MCF 10A (cell line): ENCODE results near the gene CPHXL2. TPM values are rescaled to one million over a fixed set of nuclear protein-coding genes. Genes with fewer than 3 reads are reported as not detected.

ENCODE experiments used
- BruUV-seq: library from RNA; stranded (reverse); fragments of 400-500 nt; replicated peaks from 2 replicates; lab custom pipeline; 2021; lab: Mats Ljungman, UMichigan
- CTCF ChIA-PET: fragments of 300-600 bp; sonication (Branson Sonifier 250); formaldehyde crosslinking; extraction: SDS; loops from one replicate; lab custom pipeline; 2021; ENCODE audit warnings: antibody characterized with exemption, inconsistent platforms; lab: Yijun Ruan, JAX
- POLR2A ChIA-PET: fragments of 300-600, 350-650 bp; sonication (Branson Sonifier 250); formaldehyde crosslinking; extraction: SDS; loops from one replicate; lab custom pipeline; 2020; ENCODE audit warnings: antibody characterized with exemption, inconsistent platforms; lab: Yijun Ruan, JAX
- DNase-seq: peaks from one replicate; pipeline ENCODE4 v3.0.0-alpha.2; 2018; ENCODE audit not compliant: unreplicated experiment
- H3K27ac Mint-ChIP-seq: one replicate; pipeline ENCODE4 v1.8.0; 2022; ENCODE audit warnings: mild to moderate bottlenecking, low read depth, mixed read lengths; ENCODE audit not compliant: unreplicated experiment
- H3K27me3 Mint-ChIP-seq: one replicate; pipeline ENCODE4 v1.8.0; 2022; ENCODE audit warnings: mixed read lengths; ENCODE audit not compliant: insufficient read depth, unreplicated experiment
- H3K36me3 Mint-ChIP-seq: one replicate; pipeline ENCODE4 v1.8.0; 2022; ENCODE audit warnings: mild to moderate bottlenecking, moderate library complexity, mixed read lengths; ENCODE audit not compliant: insufficient read depth, unreplicated experiment
- H3K4me1 Mint-ChIP-seq: one replicate; pipeline ENCODE4 v1.8.0; 2022; ENCODE audit warnings: mixed read lengths; ENCODE audit not compliant: insufficient read depth, unreplicated experiment
- H3K4me3 Mint-ChIP-seq: one replicate; pipeline ENCODE4 v1.8.0; 2022; ENCODE audit warnings: mild to moderate bottlenecking, moderate library complexity, mixed read lengths; ENCODE audit not compliant: unreplicated experiment
- H3K9me3 Mint-ChIP-seq: one replicate; pipeline ENCODE4 v1.8.0; 2022; ENCODE audit warnings: mixed read lengths; ENCODE audit not compliant: unreplicated experiment
- intact Hi-C: fragments of 100-400 bp; cut with micrococcal nuclease; formaldehyde crosslinking; loops from 2 replicates; pipeline ENCODE4 v1.14.1; 2022
- total RNA-seq: library from RNA; stranded (reverse); gene quantifications from 2 replicates; pipeline ENCODE4 v1.2.3, GENCODE V29; 2022
- TF ChIP-seq, protein P1 (sequence below): fragments of 200-600 bp; IDR thresholded peaks from one replicate; pipeline ENCODE4 v1.8.0; 2022; ENCODE audit warnings: antibody characterized with exemption, mild to moderate bottlenecking; ENCODE audit not compliant: unreplicated experiment

Gene CPHXL2
- total RNA-seq, 1 experiment from 2014 or later, result not detected

DNA sequence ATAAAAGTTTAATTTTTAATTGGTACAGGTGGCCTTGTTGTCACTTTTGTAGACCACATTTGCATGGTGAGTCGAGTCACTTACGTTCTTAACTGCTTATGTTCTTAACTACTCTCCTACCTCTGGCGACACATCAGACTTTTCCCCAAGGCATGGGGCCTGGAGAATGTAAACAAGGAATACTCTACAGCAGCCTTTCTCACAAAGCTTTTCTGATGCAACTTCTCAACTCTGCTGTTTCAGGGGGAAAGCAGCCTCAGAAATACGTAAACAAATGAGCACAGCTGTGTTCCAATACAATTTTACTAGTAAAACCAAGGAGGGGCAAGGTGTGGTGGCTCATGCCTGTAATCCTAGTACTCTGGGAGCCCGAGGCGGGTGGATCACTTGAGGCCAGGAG, 36.2 kb downstream of the CPHXL2 start:
- peaks cover 8% of the 10 kb centered on the region for H3K4me1 Mint-ChIP-seq
- no peak for DNase-seq
- TF ChIP-seq, protein P1, sequence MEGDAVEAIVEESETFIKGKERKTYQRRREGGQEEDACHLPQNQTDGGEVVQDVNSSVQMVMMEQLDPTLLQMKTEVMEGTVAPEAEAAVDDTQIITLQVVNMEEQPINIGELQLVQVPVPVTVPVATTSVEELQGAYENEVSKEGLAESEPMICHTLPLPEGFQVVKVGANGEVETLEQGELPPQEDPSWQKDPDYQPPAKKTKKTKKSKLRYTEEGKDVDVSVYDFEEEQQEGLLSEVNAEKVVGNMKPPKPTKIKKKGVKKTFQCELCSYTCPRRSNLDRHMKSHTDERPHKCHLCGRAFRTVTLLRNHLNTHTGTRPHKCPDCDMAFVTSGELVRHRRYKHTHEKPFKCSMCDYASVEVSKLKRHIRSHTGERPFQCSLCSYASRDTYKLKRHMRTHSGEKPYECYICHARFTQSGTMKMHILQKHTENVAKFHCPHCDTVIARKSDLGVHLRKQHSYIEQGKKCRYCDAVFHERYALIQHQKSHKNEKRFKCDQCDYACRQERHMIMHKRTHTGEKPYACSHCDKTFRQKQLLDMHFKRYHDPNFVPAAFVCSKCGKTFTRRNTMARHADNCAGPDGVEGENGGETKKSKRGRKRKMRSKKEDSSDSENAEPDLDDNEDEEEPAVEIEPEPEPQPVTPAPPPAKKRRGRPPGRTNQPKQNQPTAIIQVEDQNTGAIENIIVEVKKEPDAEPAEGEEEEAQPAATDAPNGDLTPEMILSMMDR, result no peak
- POLR2A ChIA-PET, result interaction anchor here (0.7 kb wide), 1 partner anchor 84 kb away, joined by 3 read pairs; no protein-coding TSS in a partner anchor
- H3K9me3 Mint-ChIP-seq, result no peaks in the 10 kb centered on the region
- peaks cover 91% of the 10 kb centered on the region for H3K36me3 Mint-ChIP-seq
- intact Hi-C loops, result no loop called here
- H3K27ac Mint-ChIP-seq, result peak overlapping the region; percentile 27
- CTCF ChIA-PET, result interaction anchor here (1.1 kb wide), 1 partner anchor 123 kb away, joined by 3 read pairs; no protein-coding TSS in a partner anchor
- BruUV-seq, result no TSS peak
- no peaks in the 10 kb centered on the region for H3K27me3 Mint-ChIP-seq
- H3K4me3 Mint-ChIP-seq, result no peak overlapping the region

DNA sequence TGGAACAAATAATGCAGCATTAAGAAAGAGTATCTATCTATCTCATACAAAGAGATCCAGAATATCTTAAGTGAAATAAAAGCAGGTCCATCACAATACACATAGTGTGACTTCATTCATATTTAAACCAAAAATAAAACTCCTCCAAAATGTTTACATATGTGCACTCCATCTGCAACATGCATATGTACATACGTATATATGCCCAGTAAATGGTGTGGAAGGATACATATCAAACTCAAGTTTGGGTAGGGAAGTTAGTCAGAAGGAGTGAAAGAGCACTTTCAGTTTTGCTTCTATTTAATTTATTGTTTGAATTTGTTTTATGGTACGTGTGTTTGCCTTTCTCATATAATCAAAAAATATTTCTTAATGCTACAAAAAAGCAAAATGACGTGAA, 41.8 kb downstream of the CPHXL2 start:
- Mint-ChIP-seq H3K27me3 (no peaks in the 10 kb centered on the region), H3K4me3 (no peak overlapping the region), H3K36me3 (peaks cover 94% of the 10 kb centered on the region), H3K9me3 (no peaks in the 10 kb centered on the region), H3K27ac (no peak overlapping the region), H3K4me1 (no peaks in the 10 kb centered on the region)
- no peak for DNase-seq
- ChIA-PET POLR2A (interaction anchor here (3.8 kb wide), 1 partner anchor 13 kb away, joined by 16 read pairs; the partner anchor contains the start of genes KARS1 and TERF2IP), CTCF (interaction anchor here (0.6 kb wide), 1 partner anchor 84 kb away, joined by 3 read pairs; no protein-coding TSS in a partner anchor)
- BruUV-seq, result no TSS peak
- TF ChIP-seq, protein P1, result no peak
- intact Hi-C loops, result no loop called here

DNA sequence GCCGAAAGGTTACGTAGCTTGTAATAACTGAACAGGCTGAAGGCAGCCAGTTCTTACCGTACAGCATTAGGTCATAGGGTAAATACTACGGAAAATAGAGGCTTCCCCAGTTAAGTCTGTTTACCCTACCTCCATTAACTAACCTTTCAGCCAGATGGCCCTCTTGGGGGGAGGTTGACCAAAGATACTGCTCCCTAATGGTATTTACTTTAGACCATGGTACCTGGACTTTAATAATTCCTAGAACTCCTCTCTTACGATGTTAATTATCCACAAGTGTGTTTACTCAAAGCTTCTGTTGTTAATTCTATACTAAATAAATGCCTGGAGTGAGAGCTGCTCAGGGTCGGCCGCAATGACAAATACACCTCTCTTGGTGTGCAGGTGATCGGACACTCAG, 44.0 kb downstream of the CPHXL2 start:
- no peaks in the 10 kb centered on the region for H3K4me1 Mint-ChIP-seq
- no TSS peak for BruUV-seq
- ChIA-PET CTCF (interaction anchor here (0.6 to 1.6 kb wide), 4 partner anchors 10 to 76 kb away, joined by 3 to 9 read pairs (median 4); no protein-coding TSS in a partner anchor), POLR2A (interaction anchor here (1.3 to 3.7 kb wide), 3 partner anchors 10 to 15 kb away, joined by 5 to 24 read pairs (median 5); partner anchors contain the start of genes ADAT1, KARS1 and TERF2IP)
- no peaks in the 10 kb centered on the region for H3K9me3 Mint-ChIP-seq
- TF ChIP-seq, protein P1, result no peak
- H3K4me3 Mint-ChIP-seq, result no peak overlapping the region
- intact Hi-C loops, result no loop called here
- DNase-seq, result no peak
- peaks cover 94% of the 10 kb centered on the region for H3K36me3 Mint-ChIP-seq
- H3K27ac Mint-ChIP-seq, result no peak overlapping the region
- H3K27me3 Mint-ChIP-seq, result no peaks in the 10 kb centered on the region

DNA sequence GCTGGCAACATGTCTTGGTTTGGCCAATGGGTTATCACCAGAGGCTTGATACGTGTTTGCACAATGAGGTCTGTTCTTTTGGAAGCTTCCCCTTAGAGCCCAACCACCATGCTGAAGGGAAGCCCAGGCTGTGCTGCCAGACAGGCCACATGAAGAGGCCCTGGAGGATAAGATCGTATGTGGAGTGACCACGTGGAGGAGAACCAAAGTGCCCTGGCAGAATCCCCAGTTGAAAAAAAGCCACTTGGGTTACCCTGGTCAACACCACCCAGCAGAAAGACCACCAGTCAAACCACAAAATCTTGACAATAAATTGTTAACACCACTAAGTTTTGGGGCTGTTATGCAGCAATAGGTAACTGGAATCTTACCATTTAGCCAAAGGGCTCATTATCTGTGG, 46.8 kb downstream of the CPHXL2 start:
- no TSS peak for BruUV-seq
- Mint-ChIP-seq H3K27ac (no peak overlapping the region), H3K4me3 (no peak overlapping the region), H3K36me3 (peaks cover 92% of the 10 kb centered on the region), H3K9me3 (no peaks in the 10 kb centered on the region), H3K4me1 (peaks cover 10% of the 10 kb centered on the region), H3K27me3 (no peaks in the 10 kb centered on the region)
- ChIA-PET POLR2A (interaction anchor here (0.8 to 3.7 kb wide), 2 partner anchors 15 to 18 kb away, joined by 4 to 24 read pairs; partner anchors contain the start of genes KARS1 and TERF2IP), CTCF (interaction anchor here (0.6 to 1.4 kb wide), 4 partner anchors 9 to 19 kb away, joined by 3 to 5 read pairs (median 4); no protein-coding TSS in a partner anchor)
- intact Hi-C loops, result no loop called here
- TF ChIP-seq, protein P1, result no peak
- no peak for DNase-seq
